Measurements from ENCODE around the gene PTPRB.
"Not testable (repeated sequence)": the region's sequence is repeated elsewhere in the genome, so short reads cannot be mapped to it uniquely, and the experiment has no call there.

The PTPRB gene

GRCh38 chr12:70540996-70541395 is 96.2 kb downstream of the PTPRB start:
- no peak for DNase-seq (ENCODE audit: low spot score)

- DNase-seq (ENCODE audit: low spot score) = no peak
These were observed 100.6 kb downstream of the PTPRB start for GRCh38 chr12:70536650-70537049.

- DNase-seq (ENCODE audit: low spot score) = no peak
These were observed 101.3 kb downstream of the PTPRB start for GRCh38 chr12:70535896-70536374.

DNA sequence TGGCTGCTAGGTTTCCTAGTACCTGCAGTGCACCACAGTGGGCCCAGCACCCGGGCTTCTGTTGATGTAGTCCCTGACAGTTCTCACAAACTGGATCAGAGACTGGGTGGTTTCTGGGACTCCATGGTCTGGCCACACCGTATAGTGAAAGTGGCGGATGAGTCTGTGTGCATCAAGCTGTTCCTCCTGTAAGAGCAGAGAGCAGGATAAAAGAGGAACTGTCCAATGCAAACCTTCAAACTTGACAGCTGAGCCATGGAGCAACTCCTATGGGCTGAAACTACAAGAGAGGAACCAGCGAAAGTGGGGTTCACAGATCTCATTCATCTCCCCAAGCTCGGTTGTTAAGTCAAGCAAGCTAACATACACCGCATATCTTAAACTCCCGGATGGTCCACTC is 102.8 kb downstream of the PTPRB start:
- DNase-seq (ENCODE audit: low spot score) = no peak

GRCh38 chr12:70529647-70530046 is 107.6 kb downstream of the PTPRB start:
- DNase-seq (ENCODE audit: low spot score) = no peak

DNA sequence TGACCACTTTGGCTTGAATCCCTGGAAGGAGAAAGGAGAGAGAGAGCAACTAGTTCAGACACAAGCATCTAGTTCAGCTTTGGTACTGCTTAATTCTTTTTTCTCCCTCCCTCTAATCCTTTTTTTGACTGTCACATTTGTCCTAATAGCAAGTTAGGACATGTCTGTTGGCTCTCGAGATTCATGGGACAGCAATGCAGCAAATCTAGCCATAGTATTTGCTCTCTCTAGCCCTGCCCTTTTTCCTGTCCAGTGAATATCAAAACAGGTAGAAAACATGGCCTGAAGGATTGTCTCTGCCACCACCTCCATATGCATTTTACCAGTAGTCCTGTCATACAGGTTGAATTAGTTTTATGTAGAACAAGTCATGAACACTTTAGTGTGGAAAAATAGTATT is 116.4 kb downstream of the PTPRB start:
- DNase-seq (ENCODE audit: low spot score) = no peak

DNA sequence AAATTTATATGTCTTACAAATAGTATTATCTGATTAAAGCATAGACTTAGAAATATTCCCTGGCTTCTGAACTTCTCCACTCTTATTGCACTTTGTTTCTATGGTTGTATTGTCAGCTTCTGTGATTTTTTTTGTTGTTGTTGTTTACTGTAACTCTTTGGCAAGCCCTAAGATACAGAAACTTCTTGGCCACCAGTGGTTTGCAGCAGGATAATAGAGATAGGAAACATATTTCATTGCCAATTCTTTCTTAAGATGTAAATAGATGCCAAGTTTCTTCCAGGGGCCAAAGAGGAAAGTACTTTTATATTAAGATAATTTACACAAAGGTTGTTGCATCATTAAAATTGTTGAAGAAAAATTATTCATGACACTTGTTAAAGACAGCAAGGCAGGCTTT is 123.8 kb downstream of the PTPRB start:
- no peak for DNase-seq (ENCODE audit: low spot score)

DNA sequence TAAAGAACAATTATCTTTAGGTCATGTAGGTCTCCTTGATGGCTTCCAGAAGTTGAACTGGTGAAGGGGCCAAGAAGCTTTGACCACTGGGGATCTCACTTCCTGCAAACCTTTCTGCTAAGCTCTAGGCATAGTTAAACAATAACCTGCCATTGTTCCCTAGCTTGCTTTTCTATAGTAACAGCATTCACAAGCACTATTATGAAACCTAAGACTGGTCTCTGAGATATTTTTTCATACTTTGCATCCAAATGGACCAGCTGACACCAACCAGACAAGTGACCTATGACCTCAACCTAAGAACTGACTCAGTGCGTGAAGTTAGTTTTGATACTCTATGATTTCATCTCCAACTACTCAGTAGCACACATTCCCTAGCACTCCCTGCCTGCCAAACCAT is 129.1 kb downstream of the PTPRB start:
- DNase-seq (ENCODE audit: low spot score) = no peak

DNA sequence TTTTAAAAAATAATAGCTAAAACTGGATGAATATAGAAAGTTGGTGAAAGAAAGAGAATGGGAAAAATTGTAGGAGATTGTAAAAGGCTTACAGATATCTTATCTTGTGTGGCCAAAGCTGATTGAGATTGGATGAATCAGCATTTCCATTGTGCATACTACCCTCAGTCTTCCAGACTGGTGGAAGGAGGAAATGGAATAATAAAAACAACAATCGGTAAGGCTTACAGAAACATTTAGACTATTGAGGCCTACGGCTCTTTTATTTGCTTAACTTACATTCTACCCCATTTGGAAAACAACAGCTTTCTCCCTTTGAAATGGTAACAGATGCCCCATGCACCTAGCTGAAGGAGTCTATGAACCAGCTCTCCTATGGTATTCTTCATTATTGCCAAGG is 129.8 kb downstream of the PTPRB start:
- no peak for DNase-seq (ENCODE audit: low spot score)

DNA sequence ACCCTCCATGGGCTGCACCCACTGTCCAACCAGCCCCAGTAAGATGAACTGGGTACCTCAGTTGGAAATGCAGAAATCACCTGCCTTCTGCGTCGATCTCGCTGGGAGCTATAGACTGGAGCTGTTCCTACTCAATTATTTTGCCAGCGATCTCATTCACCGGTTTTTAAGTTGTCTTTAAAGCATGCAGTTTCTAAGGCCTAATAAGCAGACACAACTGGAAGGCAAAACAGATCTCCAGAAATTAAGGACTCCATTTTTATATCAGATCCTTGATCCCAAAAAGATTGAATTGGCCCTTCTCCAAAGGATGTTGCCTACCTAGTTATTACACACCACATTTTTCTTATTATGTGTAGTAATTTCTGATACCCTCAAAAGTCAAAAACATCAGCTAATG is 139.7 kb downstream of the PTPRB start:
- no peak for DNase-seq (ENCODE audit: low spot score)

DNA sequence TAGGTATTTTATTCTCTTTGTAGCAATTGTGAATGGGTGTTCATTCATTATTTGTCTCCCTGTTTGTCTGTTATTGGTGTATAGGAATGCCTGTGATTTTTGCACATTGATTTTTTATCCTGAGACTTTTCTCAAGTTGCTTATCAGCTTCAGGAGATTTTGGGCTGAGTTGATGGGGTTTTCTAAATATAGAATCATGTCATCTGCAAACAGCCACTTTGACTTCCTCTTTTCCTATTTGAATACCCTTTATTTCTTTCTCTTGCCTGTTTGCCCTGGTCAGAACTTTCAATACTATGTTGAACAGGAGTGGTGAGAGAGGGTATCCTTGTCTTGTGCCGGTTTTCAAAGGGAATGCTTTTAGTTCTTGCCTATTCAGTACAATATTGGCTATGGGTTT is 144.3 kb downstream of the PTPRB start:
- not testable (repeated sequence) for DNase-seq (ENCODE audit: low spot score)

GRCh38 chr12:70490928-70491327 is 146.3 kb downstream of the PTPRB start:
- DNase-seq (ENCODE audit: low spot score) = not testable (repeated sequence)

DNA sequence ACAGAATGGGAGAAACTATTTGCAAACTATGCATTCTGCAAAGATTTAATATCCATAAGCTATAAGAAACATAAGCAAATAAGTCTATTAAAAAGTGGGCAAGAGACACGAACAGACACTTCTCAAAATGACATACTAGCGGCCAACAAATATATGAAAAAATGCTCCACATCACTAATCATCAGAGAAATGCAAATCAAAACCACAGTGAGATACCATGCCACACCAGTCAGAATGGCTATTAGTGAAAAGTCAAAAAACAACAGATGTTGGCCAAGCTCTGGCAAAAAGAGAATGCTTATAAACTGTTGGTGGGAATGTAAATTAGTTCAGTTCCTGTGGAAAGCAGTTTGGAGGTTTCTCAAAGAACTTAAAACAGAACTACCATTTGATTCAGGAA is 149.8 kb downstream of the PTPRB start:
- no peak for DNase-seq (ENCODE audit: low spot score)

- DNase-seq (ENCODE audit: low spot score) = no peak
These were observed 150.6 kb downstream of the PTPRB start for GRCh38 chr12:70486588-70486987.

DNA sequence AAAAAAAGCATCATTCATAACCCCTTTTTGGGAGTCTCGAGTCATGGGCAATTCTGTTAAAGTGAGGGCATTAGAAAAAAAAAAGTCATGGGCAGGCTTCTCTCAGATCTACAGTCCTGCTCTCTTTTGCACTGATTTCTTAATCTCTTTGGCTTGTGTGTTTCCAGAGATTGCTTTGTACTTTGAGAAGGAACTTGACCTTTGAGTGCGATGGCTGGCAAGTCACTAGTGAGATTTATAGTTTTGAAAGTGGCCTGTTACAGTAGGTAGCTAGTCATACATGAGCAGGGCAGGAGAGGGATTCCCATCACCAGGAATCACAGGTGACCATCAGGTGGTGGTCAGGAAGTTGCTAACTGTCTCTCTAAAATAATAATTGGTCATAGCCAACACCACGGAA is 151.5 kb downstream of the PTPRB start:
- no peak for DNase-seq (ENCODE audit: low spot score)

- no peak for DNase-seq (ENCODE audit: low spot score)
These were observed 152.8 kb downstream of the PTPRB start for GRCh38 chr12:70484464-70484863.

DNA sequence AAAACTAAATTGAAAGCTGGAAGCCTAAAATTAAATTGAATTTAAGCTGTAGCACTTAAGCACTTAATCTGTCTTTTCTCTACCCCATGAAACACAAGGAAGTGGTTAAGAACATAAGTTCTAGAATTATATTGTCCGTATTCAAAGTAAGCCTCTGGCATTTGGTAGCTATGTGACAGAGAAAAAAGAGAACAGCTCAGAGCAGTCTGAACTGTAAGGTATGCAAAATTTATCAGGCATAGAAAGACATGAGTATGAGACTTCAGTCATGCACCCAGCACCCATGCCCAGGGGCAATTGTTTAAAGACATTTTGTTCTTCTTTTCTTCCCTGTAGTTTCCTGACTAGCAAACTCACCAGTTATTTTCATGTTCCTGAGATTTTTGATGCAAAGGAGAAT is 154.5 kb downstream of the PTPRB start:
- DNase-seq (ENCODE audit: low spot score) = no peak

DNA sequence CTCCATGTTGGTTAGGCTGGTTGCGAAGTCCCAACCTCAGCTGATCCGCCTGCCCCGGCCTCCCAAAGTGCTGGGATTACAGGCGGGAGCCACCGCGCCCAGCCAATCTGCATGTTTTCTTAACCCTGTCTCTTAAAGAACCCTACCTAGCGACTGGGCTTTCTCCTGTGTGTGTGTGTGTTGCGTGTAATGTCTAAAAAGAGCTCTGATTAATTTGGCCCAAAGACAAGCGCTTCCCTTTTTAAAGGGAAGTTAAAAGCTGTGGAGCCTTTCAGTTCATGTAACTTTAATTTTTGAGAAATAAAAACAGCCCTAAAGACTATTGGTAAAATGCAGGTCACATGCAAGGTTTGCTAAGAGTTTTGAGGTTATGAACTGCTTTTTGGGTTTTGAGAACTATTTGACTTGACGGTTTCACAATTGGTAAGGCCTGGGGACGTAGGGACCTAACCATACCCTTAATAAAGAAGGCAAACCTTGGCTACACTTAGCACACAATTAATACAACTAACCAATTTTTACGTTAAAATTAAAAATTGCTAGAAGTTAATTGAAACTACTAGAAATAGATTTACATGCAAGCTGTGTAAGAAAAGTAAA is 167.9 kb downstream of the PTPRB start:
- no peak for DNase-seq (ENCODE audit: low spot score)

- DNase-seq (ENCODE audit: low spot score) = no peak
These were observed 168.5 kb downstream of the PTPRB start for GRCh38 chr12:70468741-70469140.

GRCh38 chr12:70467918-70468733 is 169.1 kb downstream of the PTPRB start:
- no peak for DNase-seq (ENCODE audit: low spot score)

DNA sequence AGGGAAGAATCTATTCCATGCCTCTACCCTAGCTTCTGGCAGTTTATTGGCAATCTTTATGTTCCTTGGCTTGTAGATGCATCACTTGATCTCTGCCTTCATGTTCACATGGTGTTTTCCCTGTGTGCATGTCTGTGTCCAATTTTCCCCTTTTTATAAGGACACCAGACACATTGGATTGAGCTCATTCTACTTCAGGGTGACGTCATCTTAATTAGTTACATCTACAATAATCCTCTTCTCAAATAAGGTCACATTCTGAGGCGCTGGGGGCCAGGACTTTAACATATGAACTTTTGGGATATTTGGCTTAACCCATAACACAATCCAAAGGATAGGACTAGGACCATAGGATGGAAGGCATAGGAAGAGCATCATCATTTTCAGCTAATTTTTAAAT is 169.8 kb downstream of the PTPRB start:
- DNase-seq (ENCODE audit: low spot score) = no peak

DNA sequence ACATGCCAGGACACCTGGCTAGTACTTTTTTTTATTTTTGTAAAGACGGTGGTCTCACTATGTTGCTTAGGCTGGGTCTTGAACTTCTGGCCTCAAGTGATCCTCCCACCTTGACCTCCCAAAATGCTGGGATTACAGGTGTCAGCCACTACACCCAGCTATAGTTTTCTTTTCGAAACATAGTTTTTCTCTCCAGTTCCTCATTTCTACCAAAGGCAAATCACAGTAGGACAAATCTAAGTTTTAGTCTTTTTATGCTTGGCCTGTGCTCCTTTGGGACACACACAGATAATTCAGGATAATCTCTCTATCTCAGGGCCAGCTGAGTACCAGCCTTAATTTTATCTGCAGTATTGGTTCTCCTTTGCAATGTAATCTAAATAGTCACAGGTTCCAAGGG is 170.5 kb downstream of the PTPRB start:
- DNase-seq (ENCODE audit: low spot score) = no peak

All from CD4-positive, alpha-beta T cell treated with Interleukin-2 at 100 ng/mL for 4 hours (primary cell).